HepG2 (cell line): ENCODE measurements around the gene SEC11A. TPM values are rescaled to one million over a fixed set of nuclear protein-coding genes. Genes with fewer than 3 reads are reported as not detected.
A peak's percentile ranks its signal among the peaks of the same experiment; 100 is the strongest.

Experiments used
- AGO2 ChIP-seq: fragments of 200-400 bp; formaldehyde crosslinking; optimal IDR thresholded peaks from 2 replicates; pipeline ENCODE3; 2017; ENCODE audit warnings: mild to moderate bottlenecking, low read depth, low read length, moderate library complexity
- CSRNP1 ChIP-seq: sonication (generic); formaldehyde crosslinking; IDR thresholded peaks from 2 replicates; pipeline ENCODE4 v1.8.1; 2023; ENCODE audit warnings: mild to moderate bottlenecking, missing genetic modification reagents
- CSRNP2 ChIP-seq: sonication (generic); formaldehyde crosslinking; conservative IDR thresholded peaks from 2 replicates; pipeline ENCODE4 v1.8.0; 2022; ENCODE audit warnings: low read depth, missing genetic modification reagents
- EED ChIP-seq: sonication (generic); formaldehyde crosslinking; IDR thresholded peaks from 2 replicates; pipeline ENCODE4 v1.5.0; 2020; ENCODE audit warnings: mild to moderate bottlenecking, missing genetic modification reagents
- ELF1 ChIP-seq: sonication (generic); formaldehyde crosslinking; IDR thresholded peaks from 2 replicates; pipeline ENCODE4 v1.4.0; 2020; ENCODE audit warnings: missing genetic modification reagents
- HHEX ChIP-seq: IDR thresholded peaks from 2 replicates; pipeline ENCODE4 v1.6.1; 2016; ENCODE audit warnings: control low read depth
- HNRNPH1 ChIP-seq: fragments of 200-400 bp; formaldehyde crosslinking; optimal IDR thresholded peaks from 2 replicates; pipeline ENCODE3; 2017; ENCODE audit warnings: mild to moderate bottlenecking, low read depth, low read length
- IRF1 ChIP-seq: sonication (generic); formaldehyde crosslinking; IDR thresholded peaks from 2 replicates; pipeline ENCODE4 v1.4.0; 2020; ENCODE audit warnings: low read depth, mild to moderate bottlenecking, missing genetic modification reagents
- NPAS2 ChIP-seq: sonication (generic); formaldehyde crosslinking; IDR thresholded peaks from 2 replicates; pipeline ENCODE4 v1.8.0; 2022; ENCODE audit warnings: mild to moderate bottlenecking, missing genetic modification reagents, borderline replicate concordance
- PHF5A ChIP-seq: IDR thresholded peaks from one replicate; pipeline ENCODE4 v1.6.1; 2018; ENCODE audit warnings: low read depth, missing genetic modification reagents; ENCODE audit not compliant: unreplicated experiment
- RNF2 ChIP-seq: fragments of 450-650 bp; conservative IDR thresholded peaks from 2 replicates; pipeline ENCODE4 v1.6.1; 2016; ENCODE audit warnings: low read depth
- SMAD1 ChIP-seq: sonication (generic); formaldehyde crosslinking; IDR thresholded peaks from 2 replicates; pipeline ENCODE4 v1.4.0; 2020; ENCODE audit warnings: missing genetic modification reagents, low read depth, mild to moderate bottlenecking, borderline replicate concordance
- SMYD3 ChIP-seq: sonication (generic); formaldehyde crosslinking; IDR thresholded peaks from 2 replicates; pipeline ENCODE4 v1.8.1; 2023; ENCODE audit warnings: mild to moderate bottlenecking, missing genetic modification reagents
- ZBTB4 ChIP-seq: sonication (generic); formaldehyde crosslinking; IDR thresholded peaks from 2 replicates; pipeline ENCODE4 v1.4.0; 2020; ENCODE audit warnings: missing genetic modification reagents, mild to moderate bottlenecking, borderline replicate concordance
- ZBTB42 ChIP-seq: sonication (generic); formaldehyde crosslinking; IDR thresholded peaks from 2 replicates; pipeline ENCODE4 v1.5.0; 2020; ENCODE audit warnings: mild to moderate bottlenecking, missing genetic modification reagents
- ZNF121 ChIP-seq: sonication (generic); formaldehyde crosslinking; IDR thresholded peaks from 2 replicates; pipeline ENCODE4 v1.5.0; 2020; ENCODE audit warnings: mild to moderate bottlenecking, missing genetic modification reagents
- ZNF138 ChIP-seq: sonication (generic); formaldehyde crosslinking; IDR thresholded peaks from 2 replicates; pipeline ENCODE4 v1.5.0; 2020; ENCODE audit warnings: mild to moderate bottlenecking, low read depth, missing genetic modification reagents
- ZNF550 ChIP-seq: sonication (generic); formaldehyde crosslinking; IDR thresholded peaks from 2 replicates; pipeline ENCODE4 v1.4.0; 2020; ENCODE audit warnings: mild to moderate bottlenecking, missing genetic modification reagents, borderline replicate concordance
- ZNF781 ChIP-seq: sonication (generic); formaldehyde crosslinking; IDR thresholded peaks from 2 replicates; pipeline ENCODE4 v1.5.1; 2020; ENCODE audit warnings: borderline replicate concordance, mild to moderate bottlenecking, missing genetic modification reagents; ENCODE audit errors: not compliant biosample characterization
- ZNF788 ChIP-seq: sonication (generic); formaldehyde crosslinking; IDR thresholded peaks from 2 replicates; pipeline ENCODE4 v1.5.0; 2020; ENCODE audit warnings: mild to moderate bottlenecking, missing genetic modification reagents, borderline replicate concordance
- ZSCAN21 ChIP-seq: sonication (generic); formaldehyde crosslinking; IDR thresholded peaks from 2 replicates; pipeline ENCODE4 v1.8.0; 2022; ENCODE audit warnings: mild to moderate bottlenecking, missing genetic modification reagents, moderate library complexity, borderline replicate concordance
- polyA plus RNA-seq, 8 experiments: library from polyadenylated mRNA; depleted of rRNA in 3 of 8; stranded (reverse) in 7 of 8; unstranded in 1 of 8; fragments of >200 nt; fragmentation: Illumina TruSeq in 4 of 8; extraction: Trizol in 4 of 8; gene quantifications; 2 replicates each; pipeline versions ENCODE4 v1.2.1 to v1.2.3, GENCODE V29; 2011 to 2016; ENCODE audit warnings: low read depth in 4 of 8, missing spikeins in 1 of 8, mixed read lengths in 1 of 8; ENCODE audit not compliant: insufficient read depth in 1 of 8
- total RNA-seq, 5 experiments: library from RNA; depleted of rRNA; stranded (reverse); fragments of >200 nt; fragmentation: Illumina TruSeq; extraction: Trizol; gene quantifications; 2 replicates each; pipeline ENCODE4 v1.2.3, GENCODE V29; 2016; ENCODE audit warnings: low read depth in 1 of 5

The SEC11A gene
- total and polyA plus RNA-seq, 2 of the 13 experiments (the other 11 are each of a cell fraction or from before 2014, with no cell fraction given) = 141 to 230 TPM

GRCh38 chr15:84747416-84748273 is 31.7 kb upstream of the SEC11A start (continued):
- TF ChIP-seq CSRNP2 (CRISPR knock-in tag) = no peak
- no peak for TF ChIP-seq ZBTB42 (CRISPR knock-in tag)
- TF ChIP-seq RNF2 = no peak
- peak; percentile 31 for TF ChIP-seq AGO2
- TF ChIP-seq HNRNPH1 = peak; percentile 26
- no peak for TF ChIP-seq IRF1 (CRISPR knock-in tag)
- 0 out of 2 replicates have a peak, but pooled peaks have one; percentile 72 for TF ChIP-seq ZNF550 (CRISPR knock-in tag)
- peak; percentile 21; the same call in 1 of the 2 replicates for TF ChIP-seq ELF1 (CRISPR knock-in tag)
- 0 out of 2 replicates have a peak, but pooled peaks have one; percentile 33 for TF ChIP-seq ZNF788 (CRISPR knock-in tag)
- 0 out of 2 replicates have a peak, but pooled peaks have one; percentile 55 for TF ChIP-seq ZSCAN21 (CRISPR knock-in tag)
- TF ChIP-seq PHF5A (CRISPR knock-in tag) = no peak
- TF ChIP-seq CSRNP1 (CRISPR knock-in tag) = peak; percentile 86; the same call in 1 of the 2 replicates
- TF ChIP-seq ZNF781 = no peak
- TF ChIP-seq ZBTB4 (CRISPR knock-in tag) = peak; percentile 80; the same call in 1 of the 2 replicates
- no peak for TF ChIP-seq NPAS2 (CRISPR knock-in tag)
- TF ChIP-seq ZNF121 (CRISPR knock-in tag) = peak; percentile 26
- no peak for TF ChIP-seq HHEX
- 0 out of 2 replicates have a peak, but pooled peaks have one; percentile 65 for TF ChIP-seq SMYD3
- peak; percentile 83; the same call in 1 of the 2 replicates for TF ChIP-seq SMAD1 (CRISPR knock-in tag)
- TF ChIP-seq EED (CRISPR knock-in tag) = peak; percentile 82
- TF ChIP-seq ZNF138 = 0 out of 2 replicates have a peak, but pooled peaks have one; percentile 68
